IPS-15b (cell line): ENCODE data around the gene KMT5B.

Source experiments
- H3K27me3 ChIP-seq: one replicate; pipeline ENCODE4 v1.6.1; 2013; ENCODE audit warnings: low read length; ENCODE audit not compliant: control insufficient read depth, insufficient read depth
- H3K36me3 ChIP-seq: one replicate; pipeline ENCODE4 v1.6.1; 2013; ENCODE audit warnings: low read length; ENCODE audit not compliant: control insufficient read depth, insufficient read depth
- H3K4me1 ChIP-seq: one replicate; pipeline ENCODE4 v1.6.1; 2013; ENCODE audit warnings: mild to moderate bottlenecking, low read length; ENCODE audit not compliant: control insufficient read depth, insufficient read depth
- H3K4me3 ChIP-seq: one replicate; pipeline ENCODE4 v1.5.1; 2013; ENCODE audit warnings: low read depth, low read length
- H3K9ac ChIP-seq: one replicate; pipeline ENCODE4 v1.6.1; 2013; ENCODE audit warnings: low read depth, mild to moderate bottlenecking, low read length
- H3K9me3 ChIP-seq: one replicate; pipeline ENCODE4 v1.6.1; 2013; ENCODE audit warnings: mild to moderate bottlenecking, low read length; ENCODE audit not compliant: control insufficient read depth, insufficient read depth

The KMT5B gene

GRCh38 chr11:68215087-68215445 is 2.0 kb upstream of the KMT5B start:
- Histone ChIP-seq H3K4me1 (no peaks in the 10 kb centered on the region), H3K27me3 (peaks cover 12% of the 10 kb centered on the region), H3K9me3 (no peaks in the 10 kb centered on the region), H3K4me3 (no peak overlapping the region), H3K9ac (no peak overlapping the region), H3K36me3 (no peaks in the 10 kb centered on the region)

GRCh38 chr11:68214173-68215086 is 1.3 kb upstream of the KMT5B start:
- peaks cover 12% of the 10 kb centered on the region for H3K27me3 ChIP-seq
- H3K9me3 ChIP-seq, result no peaks in the 10 kb centered on the region
- peak overlapping the region; percentile 95 for H3K9ac ChIP-seq
- H3K4me1 ChIP-seq, result peaks cover 2% of the 10 kb centered on the region
- H3K4me3 ChIP-seq, result peak overlapping the region; percentile 58
- H3K36me3 ChIP-seq, result no peaks in the 10 kb centered on the region

- Histone ChIP-seq H3K4me3 (peak overlapping the region; percentile 58), H3K4me1 (peaks cover 8% of the 10 kb centered on the region), H3K9ac (peak overlapping the region; percentile 95), H3K9me3 (no peaks in the 10 kb centered on the region), H3K36me3 (no peaks in the 10 kb centered on the region), H3K27me3 (peaks cover 12% of the 10 kb centered on the region)
Observed at GRCh38 chr11:68213555-68214172, 568 bp upstream of the KMT5B start.

- Histone ChIP-seq H3K4me1 (peaks cover 9% of the 10 kb centered on the region), H3K4me3 (peak overlapping the region; percentile 96), H3K27me3 (peaks cover 12% of the 10 kb centered on the region), H3K36me3 (no peaks in the 10 kb centered on the region), H3K9me3 (no peaks in the 10 kb centered on the region), H3K9ac (peak overlapping the region; percentile 85)
Observed at GRCh38 chr11:68212421-68213134, 518 bp downstream of the KMT5B start.

GRCh38 chr11:68211546-68211945 is 1.6 kb downstream of the KMT5B start:
- Histone ChIP-seq H3K4me3 (peak overlapping the region; percentile 96), H3K36me3 (no peaks in the 10 kb centered on the region), H3K4me1 (peaks cover 9% of the 10 kb centered on the region), H3K27me3 (peaks cover 11% of the 10 kb centered on the region), H3K9me3 (no peaks in the 10 kb centered on the region), H3K9ac (no peak overlapping the region)

- Histone ChIP-seq H3K4me3 (no peak overlapping the region), H3K9me3 (no peaks in the 10 kb centered on the region), H3K9ac (no peak overlapping the region), H3K27me3 (no peaks in the 10 kb centered on the region), H3K4me1 (peaks cover 12% of the 10 kb centered on the region), H3K36me3 (no peaks in the 10 kb centered on the region)
Observed at GRCh38 chr11:68206211-68206610, 6.9 kb downstream of the KMT5B start.

GRCh38 chr11:68204402-68204801 is 8.7 kb downstream of the KMT5B start:
- H3K4me1 ChIP-seq, result peaks cover 9% of the 10 kb centered on the region
- H3K4me3 ChIP-seq, result no peak overlapping the region
- H3K9ac ChIP-seq, result no peak overlapping the region
- no peaks in the 10 kb centered on the region for H3K36me3 ChIP-seq
- no peaks in the 10 kb centered on the region for H3K9me3 ChIP-seq
- H3K27me3 ChIP-seq, result no peaks in the 10 kb centered on the region

- no peak overlapping the region for H3K9ac ChIP-seq
- H3K4me3 ChIP-seq, result no peak overlapping the region
- H3K9me3 ChIP-seq, result no peaks in the 10 kb centered on the region
- H3K4me1 ChIP-seq, result peaks cover 3% of the 10 kb centered on the region
- H3K36me3 ChIP-seq, result no peaks in the 10 kb centered on the region
- H3K27me3 ChIP-seq, result no peaks in the 10 kb centered on the region
Observed at GRCh38 chr11:68202165-68202564, 10.9 kb downstream of the KMT5B start.

- Histone ChIP-seq H3K36me3 (no peaks in the 10 kb centered on the region), H3K9ac (no peak overlapping the region)
Observed at GRCh38 chr11:68201492-68201891, 11.6 kb downstream of the KMT5B start.

GRCh38 chr11:68200639-68201038 is 12.5 kb downstream of the KMT5B start:
- H3K4me1 ChIP-seq, result peaks cover 3% of the 10 kb centered on the region
- H3K4me3 ChIP-seq, result no peak overlapping the region
- no peaks in the 10 kb centered on the region for H3K9me3 ChIP-seq
- no peaks in the 10 kb centered on the region for H3K36me3 ChIP-seq
- no peaks in the 10 kb centered on the region for H3K27me3 ChIP-seq
- H3K9ac ChIP-seq, result no peak overlapping the region

More at GRCh38 chr11:68201492-68201891, 11.6 kb downstream of the KMT5B start:
- H3K9me3 ChIP-seq, result no peaks in the 10 kb centered on the region
- H3K4me1 ChIP-seq, result peaks cover 3% of the 10 kb centered on the region
- H3K4me3 ChIP-seq, result no peak overlapping the region
- H3K27me3 ChIP-seq, result no peaks in the 10 kb centered on the region

- Histone ChIP-seq H3K9ac (no peak overlapping the region), H3K27me3 (no peaks in the 10 kb centered on the region), H3K9me3 (no peaks in the 10 kb centered on the region), H3K4me1 (peaks cover 3% of the 10 kb centered on the region), H3K4me3 (no peak overlapping the region), H3K36me3 (no peaks in the 10 kb centered on the region)
Observed at GRCh38 chr11:68199295-68199987, 13.7 kb downstream of the KMT5B start.
